ENCODE measurements around the gene CHRNE. TPM values are rescaled to one million over a fixed set of nuclear protein-coding genes. Genes with fewer than 3 reads are reported as not detected.
A peak's percentile ranks its signal among the peaks of the same experiment; 100 is the strongest.

Gene CHRNE
- total RNA-seq, 1 experiment from 2014 or later, result 0.31 TPM

- Histone ChIP-seq H3K4ac (ENCODE audit: low read depth, low read length) (no peak overlapping the region), H3K14ac (ENCODE audit: insufficient read depth, low read length) (no peak overlapping the region), H3K27me3 (ENCODE audit: insufficient read depth, low read length) (no peaks in the 10 kb centered on the region), H3K23ac (ENCODE audit: insufficient read length, low read depth, low read length) (no peak overlapping the region), H3K23me2 (ENCODE audit: insufficient read length, low read depth, low read length, poor library complexity, severe bottlenecking) (peaks cover 12% of the 10 kb centered on the region), H2AFZ (ENCODE audit: low read length) (no peak overlapping the region), H3K18ac (ENCODE audit: insufficient read length, low read depth, low read length) (no peak overlapping the region), H3K27ac (ENCODE audit: insufficient read length, low read depth, low read length) (no peak overlapping the region), H2BK5ac (ENCODE audit: insufficient read length, low read length) (no peak overlapping the region), H3T11ph (ENCODE audit: low read length) (no peak overlapping the region), H2BK20ac (ENCODE audit: low read depth, low read length, poor library complexity, severe bottlenecking) (no peak overlapping the region), H3K9me3 (ENCODE audit: control insufficient read depth, low read depth, low read length) (no peaks in the 10 kb centered on the region), H2BK12ac (ENCODE audit: insufficient read length, low read depth, low read length) (no peak overlapping the region), H3K79me1 (ENCODE audit: insufficient read depth, low read depth, low read length, poor library complexity, severe bottlenecking) (no peaks in the 10 kb centered on the region), H3K9ac (ENCODE audit: extremely low read depth, insufficient read length, low read length) (no peak overlapping the region), H2BK120ac (ENCODE audit: low read depth, low read length, poor library complexity, severe bottlenecking) (no peak overlapping the region), H3K79me2 (ENCODE audit: insufficient read depth, low read length) (no peaks in the 10 kb centered on the region), H4K20me1 (ENCODE audit: control insufficient read depth, insufficient read depth, insufficient read length) (no peaks in the 10 kb centered on the region), H4K5ac (ENCODE audit: insufficient read length, low read depth, low read length) (no peak overlapping the region), H2AK5ac (ENCODE audit: insufficient read length, low read length) (no peak overlapping the region), H3K4me1 (ENCODE audit: insufficient read depth, low read length) (no peaks in the 10 kb centered on the region), H4K91ac (ENCODE audit: insufficient read length, low read depth, low read length) (no peak overlapping the region), H3K4me2 (ENCODE audit: insufficient read depth, insufficient read length, low read length) (no peak overlapping the region), H4K8ac (replicated peaks; ENCODE audit: insufficient read length, low read depth, low read length) (no peak overlapping the region), H2BK15ac (ENCODE audit: low read depth, low read length) (no peak overlapping the region), H3K56ac (ENCODE audit: insufficient read length, low read depth, low read length) (no peak overlapping the region)
- H3K27me3 Mint-ChIP-seq (ENCODE audit: low read depth), result no peaks in the 10 kb centered on the region
- TF ChIP-seq, protein P1, sequence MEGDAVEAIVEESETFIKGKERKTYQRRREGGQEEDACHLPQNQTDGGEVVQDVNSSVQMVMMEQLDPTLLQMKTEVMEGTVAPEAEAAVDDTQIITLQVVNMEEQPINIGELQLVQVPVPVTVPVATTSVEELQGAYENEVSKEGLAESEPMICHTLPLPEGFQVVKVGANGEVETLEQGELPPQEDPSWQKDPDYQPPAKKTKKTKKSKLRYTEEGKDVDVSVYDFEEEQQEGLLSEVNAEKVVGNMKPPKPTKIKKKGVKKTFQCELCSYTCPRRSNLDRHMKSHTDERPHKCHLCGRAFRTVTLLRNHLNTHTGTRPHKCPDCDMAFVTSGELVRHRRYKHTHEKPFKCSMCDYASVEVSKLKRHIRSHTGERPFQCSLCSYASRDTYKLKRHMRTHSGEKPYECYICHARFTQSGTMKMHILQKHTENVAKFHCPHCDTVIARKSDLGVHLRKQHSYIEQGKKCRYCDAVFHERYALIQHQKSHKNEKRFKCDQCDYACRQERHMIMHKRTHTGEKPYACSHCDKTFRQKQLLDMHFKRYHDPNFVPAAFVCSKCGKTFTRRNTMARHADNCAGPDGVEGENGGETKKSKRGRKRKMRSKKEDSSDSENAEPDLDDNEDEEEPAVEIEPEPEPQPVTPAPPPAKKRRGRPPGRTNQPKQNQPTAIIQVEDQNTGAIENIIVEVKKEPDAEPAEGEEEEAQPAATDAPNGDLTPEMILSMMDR (conservative IDR thresholded peaks at IDR 0.05), result peak; percentile 60
- no CpG with 5 or more reads among the region's 27 CpGs for WGBS (ENCODE audit: extremely low coverage, insufficient read length, low lambda C conversion rate)
- H3K36me3 Mint-ChIP-seq (ENCODE audit: insufficient read depth in 1 of 3, low read depth in 3 of 3), result peaks cover 8 to 46% (median 44%) of the 10 kb centered on the region in 3 experiments; a peak in 6 of 7 replicates
- no peaks in the 10 kb centered on the region for H3K9me3 Mint-ChIP-seq
- peak overlapping the region in 1 of 2 experiments; percentile 18; a peak in 1 of 5 replicates for H3K4me3 Mint-ChIP-seq
- peaks cover 4 to 19% of the 10 kb centered on the region in 2 experiments for H3K4me1 Mint-ChIP-seq
- peak overlapping the region in 1 of 3 experiments; percentile 19; a peak in 2 of 7 replicates for H3K27ac Mint-ChIP-seq
- DNase-seq, result peak; percentile 87
These were observed 7.1 kb downstream of the CHRNE start for GRCh38 chr17:4895657-4896331.

Data from H9 (cell line).